NT2/D1 (cell line): ENCODE measurements around the gene FAM9A.

Experiments
- YY1 ChIP-seq: IDR thresholded peaks from 2 replicates; pipeline ENCODE4 v1.6.1; 2011; ENCODE audit not compliant: insufficient read length, insufficient read depth
- ZNF274 ChIP-seq: IDR thresholded peaks from 2 replicates; pipeline ENCODE4 v1.6.1; 2011; ENCODE audit warnings: mild to moderate bottlenecking, low read depth, low read length

DNA sequence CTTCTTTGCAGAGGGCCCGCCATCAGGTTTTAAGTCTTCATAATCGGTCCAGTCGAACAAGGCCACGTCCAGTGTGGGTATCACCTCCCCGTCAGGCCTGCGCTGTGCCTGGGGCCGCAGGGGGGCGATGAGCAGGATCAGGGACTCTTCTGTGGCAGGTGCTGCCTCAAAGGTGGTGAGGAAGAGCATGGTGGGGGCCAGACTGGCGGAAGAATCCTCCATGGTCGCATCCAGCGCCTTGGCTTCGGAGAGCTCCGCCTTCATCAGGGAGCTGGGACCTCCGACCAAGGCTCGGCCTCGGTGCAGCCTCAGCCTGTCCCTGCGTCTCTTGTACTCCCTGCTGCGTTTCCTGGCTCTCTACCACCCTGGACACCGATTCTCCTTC is 17.5 kb downstream of the FAM9A start:
- TF ChIP-seq YY1 = no peak
- no peak for TF ChIP-seq ZNF274
